HepG2 (cell line): ENCODE data around the gene ABCB4. TPM values are rescaled to one million over a fixed set of nuclear protein-coding genes. Genes with fewer than 3 reads are reported as not detected.

Experiments used
- ATAC-seq: fragments of 200-7000 bp; cut with Tn5 transposase; 3 replicates; pipeline ENCODE4 v1.9.1; 2020; ENCODE audit warnings: mild to moderate bottlenecking, moderate library complexity
- BruUV-seq: library from RNA; stranded (reverse); fragments of 400-500 nt; replicated peaks from 2 replicates; lab custom pipeline; 2021; lab: Mats Ljungman, UMichigan
- CTCF ChIA-PET: fragments of 300-600 bp; formaldehyde crosslinking; extraction: SDS; loops from one replicate; lab custom pipeline; 2021; ENCODE audit warnings: low total read pairs, inconsistent platforms, low intra/inter-chr PET ratio; lab: Yijun Ruan, JAX
- POLR2A ChIA-PET: fragments of 350-600 bp; sonication (Branson Sonifier 250); formaldehyde crosslinking; loops from one replicate; lab custom pipeline; 2020; ENCODE audit warnings: antibody characterized with exemption, inconsistent platforms; lab: Yijun Ruan, JAX
- DNase-seq: peaks from one replicate; pipeline ENCODE4 v3.0.0-alpha.2; 2015; ENCODE audit warnings: low spot score
- FAIRE-seq: peaks from 3 replicates; lab custom pipeline; 2011; peaks lifted over from hg19 to GRCh38; lab: Jason Lieb, UNC
- H2AFZ ChIP-seq: one replicate; pipeline ENCODE4 v1.6.1; 2011; ENCODE audit warnings: low read length, inconsistent platforms
- H3K27ac ChIP-seq: fragments of 300-600 bp; 3 replicates; pipeline ENCODE4 v1.8.0; 2011; ENCODE audit warnings: mixed run types, mild to moderate bottlenecking, mixed read lengths, low read length, inconsistent platforms; ENCODE audit not compliant: insufficient read depth; ENCODE audit errors: extremely low read length
- H3K27me3 ChIP-seq, 2 experiments: fragments of 200-600 bp in 1 of 2; 2 replicates in 1 of 2; 3 replicates in 1 of 2; pipeline versions ENCODE4 v1.6.0 to v1.8.0; 2011; ENCODE audit warnings: low read length in 2 of 2, mild to moderate bottlenecking in 2 of 2, moderate library complexity in 2 of 2, inconsistent platforms in 1 of 2; ENCODE audit not compliant: insufficient read depth in 2 of 2, control insufficient read depth in 1 of 2
- H3K36me3 ChIP-seq, 2 experiments: fragments of 200-600 bp in 1 of 2; replicated peaks in 1 of 2; 2 replicates in 1 of 2; 3 replicates in 1 of 2; pipeline versions ENCODE4 v1.5.1 to v1.8.0; 2011; ENCODE audit warnings: low read length in 2 of 2, inconsistent platforms in 1 of 2; ENCODE audit not compliant: insufficient read depth in 2 of 2, control insufficient read depth in 1 of 2
- H3K4me1 ChIP-seq: 2 replicates; pipeline ENCODE4 v1.5.1; 2012; ENCODE audit warnings: low read length, inconsistent platforms; ENCODE audit not compliant: insufficient read depth
- H3K4me2 ChIP-seq: 2 replicates; pipeline ENCODE4 v1.6.0; 2011; ENCODE audit warnings: low read depth, low read length, inconsistent platforms
- H3K4me3 ChIP-seq, 3 experiments: fragments of 200-600 bp in 1 of 3; sonication (generic), shearing (Covaris generic) in 1 of 3; replicated peaks in 1 of 3; 2 replicates each; pipeline ENCODE4 v1.5.1; 2011 to 2016; ENCODE audit warnings: low read length in 3 of 3, inconsistent platforms in 2 of 3, low read depth in 2 of 3, mild to moderate bottlenecking in 2 of 3, control low read depth in 1 of 3, mixed read lengths in 1 of 3; ENCODE audit not compliant: insufficient read depth in 1 of 3
- H3K79me2 ChIP-seq: one replicate; pipeline ENCODE4 v1.6.1; 2011; ENCODE audit warnings: low read length, inconsistent platforms; ENCODE audit not compliant: insufficient read depth
- H3K9ac ChIP-seq: 2 replicates; pipeline ENCODE4 v1.6.0; 2011; ENCODE audit warnings: mild to moderate bottlenecking, low read depth, low read length, inconsistent platforms; ENCODE audit not compliant: insufficient read depth
- H3K9me3 ChIP-seq: 2 replicates; pipeline ENCODE4 v1.5.1; 2012; ENCODE audit warnings: mild to moderate bottlenecking, low read length
- H4K20me1 ChIP-seq: 2 replicates; pipeline ENCODE4 v1.6.0; 2011; ENCODE audit warnings: inconsistent platforms, mild to moderate bottlenecking, low read length, moderate library complexity; ENCODE audit not compliant: insufficient read depth
- ATF1 ChIP-seq: IDR thresholded peaks from 2 replicates; pipeline ENCODE4 v1.6.1; 2016; ENCODE audit warnings: mild to moderate bottlenecking, control low read depth
- DR1 ChIP-seq: sonication (generic); formaldehyde crosslinking; IDR thresholded peaks from 2 replicates; pipeline ENCODE4 v1.8.0; 2021; ENCODE audit warnings: mild to moderate bottlenecking, missing genetic modification reagents, inconsistent platforms
- ERF ChIP-seq: IDR thresholded peaks from 2 replicates; pipeline ENCODE4 v1.6.1; 2018; ENCODE audit warnings: missing biosample characterization, missing genetic modification reagents
- FIP1L1 ChIP-seq: fragments of 200-400 bp; formaldehyde crosslinking; IDR thresholded peaks from 2 replicates; pipeline ENCODE4 v1.6.1; 2018; ENCODE audit warnings: low read depth, mild to moderate bottlenecking, low read length, moderate library complexity, borderline replicate concordance; ENCODE audit not compliant: insufficient read depth
- KDM4B ChIP-seq: sonication (generic); formaldehyde crosslinking; IDR thresholded peaks from 2 replicates; pipeline ENCODE4 v1.4.0; 2020; ENCODE audit warnings: missing genetic modification reagents
- KLF6 ChIP-seq: IDR thresholded peaks from 2 replicates; pipeline ENCODE4 v1.8.0; 2016; ENCODE audit warnings: missing biosample characterization, missing genetic modification reagents
- MZF1 ChIP-seq: sonication (generic); formaldehyde crosslinking; IDR thresholded peaks from 2 replicates; pipeline ENCODE4 v1.8.1; 2023; ENCODE audit warnings: mild to moderate bottlenecking, missing genetic modification reagents, borderline replicate concordance
- POLR2G ChIP-seq: fragments of 200-400 bp; formaldehyde crosslinking; IDR thresholded peaks from 2 replicates; pipeline ENCODE4 v1.6.1; 2018; ENCODE audit warnings: mild to moderate bottlenecking, low read depth, low read length, moderate library complexity
- REPIN1 ChIP-seq: sonication (generic); formaldehyde crosslinking; IDR thresholded peaks from 2 replicates; pipeline ENCODE4 v1.8.0; 2022; ENCODE audit warnings: missing genetic modification reagents, low read depth, mild to moderate bottlenecking, borderline replicate concordance
- TEF ChIP-seq: sonication (generic); formaldehyde crosslinking; IDR thresholded peaks from 2 replicates; pipeline ENCODE4 v1.5.0; 2020; ENCODE audit warnings: missing genetic modification reagents
- ZNF335 ChIP-seq: sonication (generic); formaldehyde crosslinking; IDR thresholded peaks from 2 replicates; pipeline ENCODE4 v1.4.0; 2020; ENCODE audit warnings: missing genetic modification reagents
- ZNF704 ChIP-seq: sonication (generic); formaldehyde crosslinking; IDR thresholded peaks from 2 replicates; pipeline ENCODE4 v1.8.1; 2023; ENCODE audit warnings: mild to moderate bottlenecking, inconsistent platforms, moderate library complexity, missing genetic modification reagents, borderline replicate concordance
- ZNF780A ChIP-seq: sonication (generic); formaldehyde crosslinking; IDR thresholded peaks from 2 replicates; pipeline ENCODE4 v1.8.0; 2022; ENCODE audit warnings: mild to moderate bottlenecking, missing genetic modification reagents, moderate library complexity
- WGBS: methylation state at CpG from one replicate; pipeline ENCODE4 v1.1.6; 2017; ENCODE audit warnings: low lambda C conversion rate; 5-methylcytosine and 5-hydroxymethylcytosine counted together
- in situ Hi-C: cut with HindIII; loops from 2 replicates; pipeline ENCODE4 v1.10.0; 2017; ENCODE audit warnings: low pct_unique_long_range_greater_than_20kb; ENCODE audit not compliant: extremely low pct_ligation_motif_present
- intact Hi-C: fragments of 100-400 bp; cut with micrococcal nuclease; formaldehyde crosslinking; loops from one replicate; pipeline ENCODE4 v1.10.0; 2022; ENCODE audit not compliant: unreplicated experiment
- polyA plus RNA-seq, 8 experiments: library from polyadenylated mRNA; depleted of rRNA in 3 of 8; stranded (reverse) in 7 of 8; unstranded in 1 of 8; fragments of >200 nt; fragmentation: Illumina TruSeq in 4 of 8; extraction: Trizol in 4 of 8; gene quantifications; 2 replicates each; pipeline versions ENCODE4 v1.2.1 to v1.2.3, GENCODE V29; 2011 to 2016; ENCODE audit warnings: low read depth in 4 of 8, missing spikeins in 1 of 8, mixed read lengths in 1 of 8; ENCODE audit not compliant: insufficient read depth in 1 of 8
- total RNA-seq, 5 experiments: library from RNA; depleted of rRNA; stranded (reverse); fragments of >200 nt; fragmentation: Illumina TruSeq; extraction: Trizol; gene quantifications; 2 replicates each; pipeline ENCODE4 v1.2.3, GENCODE V29; 2016; ENCODE audit warnings: low read depth in 1 of 5
- TF ChIP-seq, protein P1 (sequence below): sonication (generic); formaldehyde crosslinking; IDR thresholded peaks from 2 replicates; pipeline ENCODE4 v1.8.0; 2022; ENCODE audit warnings: missing genetic modification reagents, low read depth, mild to moderate bottlenecking, borderline replicate concordance

The ABCB4 gene
- total and polyA plus RNA-seq, 2 of the 13 experiments (the other 11 are each of a cell fraction or from before 2014, with no cell fraction given) = 18.0 to 32.4 TPM

DNA sequence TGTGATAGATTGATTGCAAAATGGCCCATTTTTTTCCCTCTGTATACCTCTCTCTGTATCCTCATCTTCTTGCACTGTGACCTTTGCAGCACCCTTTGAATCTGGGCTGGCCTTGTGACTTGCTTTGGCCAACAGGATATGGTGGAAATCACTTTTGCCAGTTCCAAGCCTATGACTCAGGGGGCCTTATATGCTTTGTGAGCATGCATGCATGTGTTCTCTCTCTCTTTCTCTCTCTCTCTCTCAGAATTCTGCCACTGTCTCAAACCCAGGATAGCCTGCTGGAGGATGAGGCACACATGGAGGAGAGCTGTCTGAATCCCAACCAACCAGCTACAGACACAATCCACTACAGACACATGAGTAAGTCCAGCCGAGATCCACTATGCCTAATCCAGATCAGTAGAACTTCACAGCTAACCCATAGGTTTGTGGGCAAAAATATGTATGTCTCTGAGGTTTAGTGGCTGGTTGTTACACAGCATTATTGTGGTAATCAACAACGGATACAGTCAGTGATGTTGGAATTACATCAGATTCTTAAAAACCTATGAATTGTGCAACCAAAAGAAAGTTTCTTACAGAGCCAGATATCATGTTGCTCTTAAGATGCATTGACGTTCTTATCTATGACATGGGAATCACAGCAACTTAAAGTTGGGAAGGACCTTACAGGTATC, 41.8 kb upstream of the ABCB4 start:
- DNase-seq (no peak), FAIRE-seq (no peak), ATAC-seq (no peak)
- Histone ChIP-seq H3K4me2 (no peak overlapping the region), H3K9me3 (no peaks in the 10 kb centered on the region), H3K79me2 (no peaks in the 10 kb centered on the region), H3K9ac (no peak overlapping the region), H4K20me1 (no peaks in the 10 kb centered on the region), H3K36me3 (peaks cover 1 to 9% of the 10 kb centered on the region in 2 experiments; a peak in 3 of 5 replicates), H3K27me3 (no peaks in the 10 kb centered on the region), H3K4me1 (no peaks in the 10 kb centered on the region), H3K4me3 (no peak overlapping the region), H3K27ac (no peak overlapping the region), H2AFZ (no peak overlapping the region)
- TF ChIP-seq ERF (CRISPR knock-in tag) (no peak), POLR2G (no peak), MZF1 (CRISPR knock-in tag) (no peak), KLF6 (CRISPR knock-in tag) (no peak), ATF1 (no peak), TEF (CRISPR knock-in tag) (no peak), ZNF780A (no peak), REPIN1 (CRISPR knock-in tag) (no peak), KDM4B (no peak), DR1 (CRISPR knock-in tag) (no peak), FIP1L1 (no peak), ZNF704 (CRISPR knock-in tag) (no peak), ZNF335 (CRISPR knock-in tag) (no peak)
- TF ChIP-seq, protein P1, sequence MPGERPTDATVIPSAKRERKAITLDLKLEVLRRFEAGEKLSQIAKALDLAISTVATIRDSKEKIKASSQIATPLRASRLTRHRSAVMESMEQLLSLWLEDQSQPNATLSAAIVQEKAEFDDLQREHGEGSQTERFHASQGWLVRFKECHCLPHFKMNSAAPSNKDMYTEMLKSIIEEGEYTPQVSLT = no peak
- no TSS peak for BruUV-seq
- 100% methylated on average over 3 of the region's 3 CpGs for WGBS
- intact Hi-C loops = no loop called here
- ChIA-PET CTCF (no interaction called here), POLR2A (no interaction called here)
- in situ Hi-C loops = no loop called here
